GM11168 (cell line): Measurements from ENCODE around the gene CCDC170.

Experiments
- in situ Hi-C: fragments of 300-500 bp; cut with MboI; formaldehyde crosslinking; loops from one replicate; pipeline ENCODE4 v1.12.0; 2022; ENCODE audit warnings: low sequenced_read_pairs; ENCODE audit not compliant: unreplicated experiment

CCDC170 gene

DNA sequence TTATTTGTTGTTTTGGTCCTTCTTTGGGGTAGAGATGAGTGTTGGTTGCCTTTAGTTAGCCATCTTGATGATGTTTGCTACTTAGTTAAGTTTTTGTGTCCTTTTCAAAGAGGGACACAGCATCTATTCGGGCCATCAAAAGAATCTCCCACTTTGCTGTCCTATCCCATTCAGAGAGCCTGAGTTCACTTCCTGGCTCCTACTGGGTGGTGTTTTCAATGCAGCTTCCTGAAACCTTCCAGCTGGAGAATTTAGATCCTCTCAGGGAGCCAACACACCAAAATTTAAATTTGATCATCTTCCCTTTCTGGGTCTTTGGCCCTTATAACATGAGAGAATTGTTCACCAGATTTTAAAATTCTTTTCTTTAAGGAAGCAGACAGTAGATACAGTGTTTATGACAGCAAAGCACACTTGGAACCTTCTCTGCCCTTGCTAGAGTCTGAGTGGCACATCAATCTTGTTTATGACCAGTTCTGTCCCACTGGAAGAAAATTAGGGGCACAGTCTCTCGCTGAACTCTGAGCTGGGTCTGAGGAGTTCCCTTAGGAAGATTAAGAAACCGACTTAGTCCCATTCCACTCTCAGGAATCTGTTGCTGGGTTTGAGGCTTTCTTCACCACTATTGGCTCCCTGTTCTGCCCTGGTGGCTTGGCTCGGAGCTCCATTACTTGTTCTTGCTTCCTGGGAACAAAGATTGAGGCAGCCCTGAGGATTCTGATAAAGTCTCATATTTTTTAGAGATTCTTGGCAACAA is 115.5 kb downstream of the CCDC170 start:
- in situ Hi-C loops, result no loop called here

DNA sequence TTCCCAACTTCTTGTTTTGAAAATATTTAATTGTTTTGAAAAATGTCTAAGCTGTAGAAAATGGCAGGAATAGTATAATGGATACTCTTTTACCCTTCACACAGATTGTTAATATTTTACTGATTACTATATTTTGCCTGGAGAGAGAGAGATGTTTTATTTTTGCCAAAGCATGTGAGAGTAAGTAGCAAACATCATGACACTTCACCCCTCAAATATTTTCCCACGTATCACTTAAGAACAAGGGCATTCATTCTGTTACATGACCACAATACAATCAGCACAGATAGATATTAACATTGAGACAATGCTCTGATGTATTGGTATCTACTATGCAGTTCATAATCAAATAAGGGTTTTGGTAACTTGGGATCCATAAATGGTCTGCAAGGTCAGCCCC is 116.5 kb downstream of the CCDC170 start:
- in situ Hi-C loops, result no loop called here

- in situ Hi-C loops, result no loop called here
Measured at GRCh38 chr6:151614630-151615029, 120.8 kb downstream of the CCDC170 start.

DNA sequence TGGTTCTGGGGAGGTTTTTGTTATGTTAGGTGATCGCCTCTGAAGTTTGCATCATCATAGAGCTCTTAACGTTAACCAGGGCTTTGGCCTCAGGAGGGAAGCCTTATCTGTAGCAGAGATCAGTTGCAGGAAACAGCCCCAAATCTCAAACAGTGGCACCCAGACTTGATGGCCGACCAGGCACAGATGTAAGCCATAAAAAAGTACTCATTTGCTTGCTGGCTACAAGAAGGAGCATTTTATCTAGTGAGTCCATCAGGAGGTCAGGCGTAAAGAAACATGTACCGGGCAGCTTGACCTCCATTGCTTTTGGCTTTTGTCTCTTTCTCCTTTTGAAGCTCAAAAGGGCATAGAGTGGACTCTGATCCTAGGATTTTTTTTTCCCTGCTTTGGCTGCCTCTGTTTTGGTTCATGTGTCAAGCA is 122.3 kb downstream of the CCDC170 start:
- in situ Hi-C loops, result no loop called here

DNA sequence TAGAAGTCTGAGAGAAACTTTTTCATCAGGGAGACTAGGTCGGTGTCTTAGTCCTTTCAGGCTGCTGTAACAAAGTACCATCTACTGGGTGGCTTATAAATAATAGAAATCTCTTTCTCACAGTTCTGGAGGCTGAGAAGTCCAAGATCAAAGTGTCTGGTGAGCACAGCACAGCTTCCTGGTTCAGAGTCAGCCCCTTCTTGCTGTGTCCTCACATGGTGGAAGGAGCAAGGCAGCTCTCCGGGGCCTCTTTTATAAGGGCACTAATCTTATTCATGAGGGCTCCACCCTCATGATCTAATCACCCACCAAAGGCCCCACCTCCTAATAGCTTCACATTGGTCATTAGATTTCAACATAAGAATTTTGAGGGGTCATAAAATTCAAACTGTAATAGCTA is 122.8 kb downstream of the CCDC170 start:
- in situ Hi-C loops, result no loop called here

GRCh38 chr6:151617539-151617938 is 123.7 kb downstream of the CCDC170 start:
- in situ Hi-C loops, result no loop called here

- in situ Hi-C loops, result no loop called here
Measured at GRCh38 chr6:151618717-151619116, 124.9 kb downstream of the CCDC170 start.

DNA sequence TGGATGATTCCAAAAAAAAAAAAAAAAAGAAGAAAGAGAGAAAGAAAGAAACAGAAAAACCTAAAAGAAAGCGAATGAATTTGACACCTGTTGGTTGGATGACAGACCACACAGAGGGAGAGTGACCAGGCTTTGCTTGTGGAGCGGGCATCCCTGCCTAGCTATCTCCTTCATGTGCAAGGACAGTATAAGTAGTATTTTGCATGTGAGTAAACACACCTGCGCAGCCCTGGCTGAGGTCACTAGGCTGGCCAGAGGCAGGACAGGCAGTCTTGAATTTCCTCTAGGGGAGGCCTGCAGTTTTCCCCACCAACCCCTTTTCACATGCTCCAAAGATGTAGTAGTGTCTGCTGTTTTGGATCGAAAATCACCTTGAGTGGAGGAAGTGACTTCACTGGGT is 126.4 kb downstream of the CCDC170 start:
- in situ Hi-C loops, result no loop called here

DNA sequence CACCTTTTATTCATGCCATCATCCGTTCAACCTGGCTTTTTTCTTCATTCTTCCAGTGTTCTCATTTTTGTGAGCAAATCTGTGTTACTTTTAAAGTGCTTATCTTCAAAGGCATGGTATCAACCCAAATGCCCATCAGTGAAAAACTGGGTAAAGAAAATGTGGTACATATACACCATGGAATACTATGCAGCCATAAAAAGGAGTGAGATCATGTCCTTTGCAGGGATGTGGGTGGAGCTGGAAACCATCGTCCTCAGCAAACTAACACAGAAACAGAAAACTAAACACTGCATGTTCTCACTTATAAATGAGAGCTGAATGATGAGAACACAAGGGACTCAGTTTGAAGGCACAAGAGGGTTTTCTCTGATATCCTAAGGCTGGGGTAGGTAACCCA is 130.3 kb downstream of the CCDC170 start:
- in situ Hi-C loops, result no loop called here

DNA sequence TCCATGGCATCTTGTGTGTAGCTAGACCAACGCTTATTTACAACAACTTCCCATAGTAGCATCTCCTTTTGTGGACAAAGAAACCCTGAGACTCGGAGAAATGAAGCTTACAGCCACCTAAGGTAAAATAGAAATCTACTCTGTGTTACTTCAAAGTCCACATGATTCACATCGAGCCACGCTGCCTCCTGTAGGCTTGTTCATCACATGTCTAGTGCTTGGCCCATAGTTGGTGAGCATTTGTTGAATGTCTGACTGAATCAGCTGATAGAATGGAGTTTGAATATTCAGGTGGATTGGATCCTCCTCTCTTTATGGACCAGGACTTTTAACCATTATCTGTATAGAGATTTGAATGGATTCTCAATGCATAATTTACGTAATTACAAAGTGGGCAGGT is 130.7 kb downstream of the CCDC170 start:
- in situ Hi-C loops, result no loop called here

DNA sequence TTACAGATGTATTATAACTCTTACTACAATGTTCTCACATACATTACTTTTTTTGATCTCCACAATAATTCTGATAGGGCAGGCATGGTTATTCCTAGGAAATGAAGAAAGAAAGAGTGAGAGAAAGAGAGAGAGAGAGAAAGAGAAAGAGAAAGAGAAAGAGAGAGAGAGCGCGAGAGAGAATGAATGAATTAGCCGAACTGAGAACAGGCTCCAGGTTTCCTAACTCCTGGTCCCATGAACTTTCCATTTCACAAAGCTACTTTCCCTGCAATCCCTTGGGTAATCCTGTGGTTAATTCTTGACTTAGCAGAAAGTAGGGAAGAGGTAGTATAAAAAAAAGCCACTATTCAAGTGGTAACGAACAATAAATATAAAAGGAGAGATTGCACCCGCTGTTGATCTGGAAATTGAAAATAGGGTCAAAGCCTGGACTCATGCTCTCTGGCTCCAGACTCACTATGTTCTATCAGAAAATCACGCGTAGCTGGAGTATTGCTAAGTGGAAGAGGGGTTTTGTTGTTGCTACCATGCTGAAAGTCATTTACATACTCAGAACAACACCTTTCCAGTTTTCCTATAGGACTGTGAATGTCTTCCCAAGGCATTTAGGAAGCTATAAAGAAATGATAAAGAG is 131.2 kb downstream of the CCDC170 start:
- in situ Hi-C loops, result no loop called here

- in situ Hi-C loops, result no loop called here
Measured at GRCh38 chr6:151627689-151628444, 134.1 kb downstream of the CCDC170 start.

GRCh38 chr6:151629791-151630190 is 136.0 kb downstream of the CCDC170 start:
- in situ Hi-C loops, result no loop called here

DNA sequence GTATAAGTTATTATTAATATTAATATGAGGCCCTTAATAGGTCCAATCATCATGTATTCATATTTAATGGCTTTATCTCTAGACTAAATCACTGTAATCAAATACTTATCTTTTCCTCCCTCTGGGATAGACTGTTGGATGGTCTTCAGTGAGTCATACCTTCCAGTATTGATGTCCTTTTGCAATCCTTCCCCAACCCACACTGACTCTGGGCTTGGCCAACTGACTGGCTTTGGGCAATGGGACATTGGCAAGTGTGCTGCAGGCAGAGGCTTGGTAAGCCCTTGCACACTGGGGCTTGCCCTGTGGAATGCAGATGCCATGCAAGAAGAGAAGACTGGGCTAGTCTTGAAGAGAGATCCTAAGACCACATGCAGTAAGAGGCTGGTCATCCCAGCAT is 136.6 kb downstream of the CCDC170 start:
- in situ Hi-C loops, result no loop called here

DNA sequence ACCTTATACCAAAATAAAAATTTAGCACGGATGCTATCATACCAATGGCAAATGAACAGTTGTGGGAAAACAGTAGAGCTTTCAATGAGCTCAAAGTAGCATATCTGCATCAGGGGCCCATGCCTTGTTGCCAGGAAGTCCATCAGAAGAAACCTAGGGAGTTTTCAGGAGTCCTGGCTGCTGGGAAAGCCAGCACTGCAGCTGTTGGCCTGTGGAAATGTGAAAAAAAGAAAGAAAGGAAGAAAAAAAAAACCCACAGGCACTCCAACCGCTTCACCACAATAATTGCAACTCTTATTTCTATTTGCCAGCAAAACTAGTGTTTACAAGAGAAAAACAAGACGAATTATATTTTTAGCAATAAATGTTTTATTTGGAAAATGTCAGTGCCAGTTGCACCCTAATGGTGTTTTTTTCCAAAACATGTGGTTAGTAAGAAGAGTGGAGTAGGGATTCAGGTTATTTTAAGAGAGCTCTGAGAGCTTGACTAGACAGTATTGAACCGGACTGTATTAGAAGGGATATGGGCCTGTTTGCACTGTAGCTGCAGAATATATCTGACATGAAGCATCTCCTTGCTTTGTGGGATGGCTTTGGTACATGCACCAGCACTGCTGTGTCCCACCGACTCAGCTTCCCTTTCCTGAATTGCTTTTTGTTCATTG is 137.3 kb downstream of the CCDC170 start:
- in situ Hi-C loops, result no loop called here

DNA sequence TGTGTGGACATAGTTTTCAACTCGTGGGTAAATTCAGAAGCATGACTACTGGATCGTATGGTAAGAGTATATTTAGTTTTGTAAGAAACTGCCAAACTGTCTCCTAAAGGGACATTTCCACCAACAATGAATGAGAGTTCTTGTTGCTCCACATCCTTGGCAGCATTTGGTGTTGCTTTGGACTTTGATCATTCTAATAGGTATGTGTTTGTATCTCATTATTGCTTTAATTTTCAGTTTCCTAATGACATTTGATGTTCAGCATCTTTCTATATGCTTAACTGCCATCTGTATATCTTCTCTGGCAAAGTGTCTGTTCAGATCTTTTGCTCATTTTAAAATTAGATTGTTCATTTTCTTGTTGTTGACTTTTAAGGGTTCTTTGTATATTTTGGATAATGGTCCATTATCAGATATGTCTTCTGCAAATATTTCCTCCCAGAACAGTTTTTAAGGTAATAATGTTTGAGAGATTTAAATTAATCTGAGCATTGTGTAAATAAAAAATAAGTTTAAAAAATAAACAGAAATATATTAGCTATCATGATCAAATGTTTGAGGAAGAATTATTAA is 138.7 kb downstream of the CCDC170 start:
- in situ Hi-C loops, result no loop called here

GRCh38 chr6:151633526-151634335 is 139.9 kb downstream of the CCDC170 start:
- in situ Hi-C loops, result no loop called here

DNA sequence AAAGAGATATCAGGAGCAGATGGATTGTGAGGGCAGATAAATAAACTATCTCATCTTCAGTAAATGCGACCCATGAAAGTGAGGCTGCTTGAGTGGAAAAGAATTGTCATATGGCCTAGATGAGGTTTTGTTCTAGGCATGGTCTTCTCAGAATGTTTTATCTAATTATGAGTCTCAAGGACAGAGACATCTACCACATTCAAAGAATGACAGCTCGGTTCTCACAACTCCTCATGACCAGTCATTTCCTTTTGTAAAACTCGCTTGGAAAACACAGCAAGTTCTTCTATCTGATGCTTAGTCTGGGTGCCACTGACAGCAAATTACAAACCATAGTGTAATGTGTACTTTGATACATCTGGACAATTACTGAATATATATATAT is 140.5 kb downstream of the CCDC170 start:
- in situ Hi-C loops, result no loop called here

DNA sequence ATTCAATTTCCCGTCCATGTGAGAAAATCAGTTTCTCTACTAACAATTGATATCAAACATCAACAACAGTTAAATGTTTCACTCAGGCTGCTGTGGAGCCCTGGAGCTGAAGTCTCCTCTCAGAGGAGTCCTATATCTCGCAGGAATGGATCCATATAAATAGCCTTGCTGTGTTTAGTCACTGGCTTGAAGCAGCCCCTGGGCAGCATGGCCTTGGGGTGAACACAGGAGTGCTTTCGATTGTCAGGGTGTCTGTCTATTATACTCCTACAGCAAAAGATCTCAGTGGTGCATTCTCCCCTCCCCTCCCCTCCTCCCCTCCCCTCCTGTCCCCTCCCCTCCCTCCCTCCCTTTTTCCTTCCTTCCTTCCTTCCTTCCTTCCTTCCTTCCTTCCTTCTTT is 141.9 kb downstream of the CCDC170 start:
- in situ Hi-C loops, result no loop called here

DNA sequence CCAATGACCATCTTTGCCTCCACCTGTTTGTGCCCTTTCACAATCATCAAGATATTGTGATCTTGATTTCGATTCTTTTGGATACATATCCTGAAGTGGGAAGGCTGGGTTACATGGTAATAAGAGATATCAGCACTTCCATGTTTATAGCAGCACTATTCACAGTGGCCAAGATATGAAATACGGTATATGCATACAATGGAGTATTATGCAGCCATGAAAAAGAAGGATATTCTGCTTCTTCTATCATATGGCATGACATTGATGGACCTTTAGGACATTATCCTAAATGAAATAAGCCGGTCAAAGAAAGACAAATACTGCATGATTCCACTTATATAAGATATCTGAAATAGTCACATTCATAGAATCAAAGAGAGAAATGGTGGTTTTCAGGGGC is 144.0 kb downstream of the CCDC170 start:
- in situ Hi-C loops, result no loop called here
